Neuronal stem cell (in vitro differentiated cells): ENCODE results near the gene KCTD21.
A peak's percentile ranks its signal among the peaks of the same experiment; 100 is the strongest.

Experiments
- DNase-seq: peaks from one replicate; pipeline ENCODE4 v3.0.0-alpha.2; 2013; ENCODE audit warnings: low spot score
- H2AFZ ChIP-seq: one replicate; pipeline ENCODE4 v1.6.1; 2013; ENCODE audit warnings: mild to moderate bottlenecking, low read length, inconsistent platforms
- H2AK5ac ChIP-seq: 2 replicates; pipeline ENCODE4 v1.6.1; 2013; ENCODE audit warnings: low read depth, mild to moderate bottlenecking, inconsistent platforms, low read length, moderate library complexity, mixed read lengths
- H2BK120ac ChIP-seq: 2 replicates; pipeline ENCODE4 v1.6.1; 2013; ENCODE audit warnings: low read depth, mild to moderate bottlenecking, inconsistent platforms, low read length, moderate library complexity, mixed read lengths
- H2BK12ac ChIP-seq: one replicate; pipeline ENCODE4 v1.6.1; 2013; ENCODE audit warnings: low read length, inconsistent platforms
- H2BK15ac ChIP-seq: 2 replicates; pipeline ENCODE4 v1.6.1; 2013; ENCODE audit warnings: mild to moderate bottlenecking, low read length, inconsistent platforms, mixed read lengths
- H2BK5ac ChIP-seq: one replicate; pipeline ENCODE4 v1.6.1; 2013; ENCODE audit warnings: inconsistent platforms, mild to moderate bottlenecking, low read length, moderate library complexity
- H3K14ac ChIP-seq: one replicate; pipeline ENCODE4 v1.6.1; 2013; ENCODE audit warnings: low read length, inconsistent platforms
- H3K18ac ChIP-seq: 2 replicates; pipeline ENCODE4 v1.6.1; 2013; ENCODE audit warnings: low read length, inconsistent platforms
- H3K23ac ChIP-seq: 2 replicates; pipeline ENCODE4 v1.6.1; 2013; ENCODE audit warnings: low read depth, mild to moderate bottlenecking, mixed read lengths, low read length, inconsistent platforms; ENCODE audit not compliant: poor library complexity
- H3K27ac ChIP-seq: replicated peaks from 3 replicates; pipeline ENCODE4 v1.5.1; 2013; ENCODE audit warnings: low read length, inconsistent platforms
- H3K27me3 ChIP-seq, 3 experiments: 2 replicates each; pipeline ENCODE4 v1.6.1; 2013; ENCODE audit warnings: low read length in 3 of 3, mild to moderate bottlenecking in 2 of 3, inconsistent platforms in 1 of 3, low read depth in 1 of 3, mixed read lengths in 1 of 3, moderate library complexity in 1 of 3; ENCODE audit not compliant: control insufficient read depth in 3 of 3, insufficient read depth in 3 of 3
- H3K36me3 ChIP-seq, 2 donors: replicated peaks in 1 of 2; 2 replicates each; pipeline ENCODE4 v1.6.1; 2013; ENCODE audit warnings: low read length in 2 of 2; ENCODE audit not compliant: control insufficient read depth in 2 of 2, insufficient read depth in 2 of 2
- H3K4ac ChIP-seq: 2 replicates; pipeline ENCODE4 v1.6.1; 2013; ENCODE audit warnings: inconsistent platforms, mild to moderate bottlenecking, low read length, moderate library complexity
- H3K4me1 ChIP-seq, 2 donors: 1 replicate in 1 of 2; 2 replicates in 1 of 2; pipeline ENCODE4 v1.6.1; 2013; ENCODE audit warnings: low read length in 2 of 2, low read depth in 1 of 2; ENCODE audit not compliant: control insufficient read depth in 2 of 2, insufficient read depth in 1 of 2
- H3K4me2 ChIP-seq: one replicate; pipeline ENCODE4 v1.6.1; 2013; ENCODE audit warnings: mild to moderate bottlenecking, low read length, inconsistent platforms; ENCODE audit not compliant: insufficient read depth, poor library complexity, severe bottlenecking
- H3K4me3 ChIP-seq, 2 donors: 2 replicates each; pipeline ENCODE4 v1.5.1; 2013; ENCODE audit warnings: low read length in 2 of 2, mild to moderate bottlenecking in 2 of 2, inconsistent platforms in 1 of 2, moderate library complexity in 1 of 2
- H3K79me1 ChIP-seq: one replicate; pipeline ENCODE4 v1.6.1; 2013; ENCODE audit warnings: low read depth, mild to moderate bottlenecking, inconsistent platforms, low read length, moderate library complexity
- H3K9ac ChIP-seq: one replicate; pipeline ENCODE4 v1.6.1; 2013; ENCODE audit warnings: mild to moderate bottlenecking, low read depth, low read length, inconsistent platforms; ENCODE audit not compliant: poor library complexity
- H3K9me3 ChIP-seq, 2 donors: replicated peaks in 1 of 2; 2 replicates each; pipeline versions ENCODE3 to v1.6.1; 2013; ENCODE audit warnings: low read length in 2 of 2, mild to moderate bottlenecking in 2 of 2, inconsistent platforms in 1 of 2, low read depth in 1 of 2, mixed read lengths in 1 of 2, moderate library complexity in 1 of 2; ENCODE audit not compliant: control insufficient read depth in 2 of 2, insufficient read depth in 1 of 2
- H4K8ac ChIP-seq: one replicate; pipeline ENCODE4 v1.6.1; 2013; ENCODE audit warnings: low read depth, mild to moderate bottlenecking, inconsistent platforms, low read length, moderate library complexity
- H4K91ac ChIP-seq: one replicate; pipeline ENCODE4 v1.6.1; 2013; ENCODE audit warnings: low read length, low read depth, mild to moderate bottlenecking, inconsistent platforms; ENCODE audit not compliant: poor library complexity
- WGBS, 2 donors: extraction: QIAGEN DNeasy Blood & Tissue Kit; methylation state at CpG; one replicate each; pipeline ENCODE4 v1.1.7; 2013; ENCODE audit warnings: missing lambda C conversion rate in 2 of 2, mixed read lengths in 1 of 2; ENCODE audit not compliant: insufficient read length in 2 of 2, insufficient replicate concordance in 1 of 2; ENCODE audit errors: extremely low coverage in 2 of 2; 5-methylcytosine and 5-hydroxymethylcytosine counted together

The KCTD21 gene

GRCh38 chr11:78211565-78211964 lies 23.1 kb upstream of the KCTD21 start:
- no peak for DNase-seq
- no peak overlapping the region for H3K9ac ChIP-seq
- H2BK12ac ChIP-seq, result no peak overlapping the region
- H3K27me3 ChIP-seq, result no peaks in the 10 kb centered on the region
- H4K91ac ChIP-seq, result no peak overlapping the region
- H2AFZ ChIP-seq, result no peak overlapping the region
- H2AK5ac ChIP-seq, result no peak overlapping the region
- peaks cover 3 to 10% of the 10 kb centered on the region in 2 donors for H3K9me3 ChIP-seq
- no peak overlapping the region for H3K27ac ChIP-seq
- no peak overlapping the region for H3K14ac ChIP-seq
- no peak overlapping the region for H2BK120ac ChIP-seq
- H3K4me3 ChIP-seq, result no peak overlapping the region
- WGBS, 2 donors, result no CpG with 5 or more reads among the region's 5 CpGs
- no peak overlapping the region for H2BK15ac ChIP-seq
- H2BK5ac ChIP-seq, result no peak overlapping the region
- peaks cover 15 to 73% of the 10 kb centered on the region in 2 donors for H3K36me3 ChIP-seq
- H3K4me1 ChIP-seq, result peaks cover 0 to 4% of the 10 kb centered on the region in 2 donors
- H3K79me1 ChIP-seq, result no peaks in the 10 kb centered on the region
- no peak overlapping the region for H3K23ac ChIP-seq
- no peak overlapping the region for H4K8ac ChIP-seq
- no peak overlapping the region for H3K4me2 ChIP-seq
- no peak overlapping the region for H3K4ac ChIP-seq
- H3K18ac ChIP-seq, result no peak overlapping the region

GRCh38 chr11:78210000-78210608 lies 21.7 kb upstream of the KCTD21 start:
- Histone ChIP-seq H3K4me1 (peaks cover 0 to 4% of the 10 kb centered on the region in 2 donors), H3K4me3 (no peak overlapping the region), H3K36me3 (peaks cover 10 to 58% of the 10 kb centered on the region in 2 donors), H2AK5ac (no peak overlapping the region), H3K27ac (no peak overlapping the region), H3K9me3 (peaks cover 3 to 10% of the 10 kb centered on the region in 2 donors), H3K27me3 (no peaks in the 10 kb centered on the region), H2BK15ac (no peak overlapping the region), H4K8ac (no peak overlapping the region), H2AFZ (no peak overlapping the region), H3K14ac (no peak overlapping the region), H4K91ac (no peak overlapping the region), H2BK5ac (no peak overlapping the region), H2BK12ac (no peak overlapping the region), H3K79me1 (no peaks in the 10 kb centered on the region), H3K18ac (no peak overlapping the region), H2BK120ac (no peak overlapping the region), H3K23ac (peak overlapping the region; percentile 60), H3K4me2 (no peak overlapping the region), H3K4ac (no peak overlapping the region), H3K9ac (no peak overlapping the region)
- WGBS, 2 donors, result no CpG with 5 or more reads among the region's 31 CpGs
- DNase-seq, result no peak

- peaks cover 0 to 4% of the 10 kb centered on the region in 2 donors for H3K4me1 ChIP-seq
- no peak overlapping the region for H3K4me3 ChIP-seq
- no peak overlapping the region for H3K23ac ChIP-seq
- H3K27me3 ChIP-seq, result no peaks in the 10 kb centered on the region
- no peak overlapping the region for H2BK15ac ChIP-seq
- H4K91ac ChIP-seq, result no peak overlapping the region
- peaks cover 3 to 10% of the 10 kb centered on the region in 2 donors for H3K9me3 ChIP-seq
- H2AK5ac ChIP-seq, result no peak overlapping the region
- H2BK5ac ChIP-seq, result peak overlapping the region; percentile 17
- H4K8ac ChIP-seq, result no peak overlapping the region
- no peak overlapping the region for H3K4ac ChIP-seq
- H3K14ac ChIP-seq, result no peak overlapping the region
- H3K4me2 ChIP-seq, result no peak overlapping the region
- H3K36me3 ChIP-seq, result peaks cover 8 to 52% of the 10 kb centered on the region in 2 donors
- DNase-seq, result no peak
- peak overlapping the region; percentile 13 for H3K9ac ChIP-seq
- no CpG with 5 or more reads among the region's 18 CpGs for WGBS, 2 donors
- H2BK120ac ChIP-seq, result no peak overlapping the region
- H2AFZ ChIP-seq, result no peak overlapping the region
- no peak overlapping the region for H3K27ac ChIP-seq
- H3K18ac ChIP-seq, result no peak overlapping the region
- no peaks in the 10 kb centered on the region for H3K79me1 ChIP-seq
- no peak overlapping the region for H2BK12ac ChIP-seq
Measured at GRCh38 chr11:78209478-78209877, 21.1 kb upstream of the KCTD21 start.

DNA sequence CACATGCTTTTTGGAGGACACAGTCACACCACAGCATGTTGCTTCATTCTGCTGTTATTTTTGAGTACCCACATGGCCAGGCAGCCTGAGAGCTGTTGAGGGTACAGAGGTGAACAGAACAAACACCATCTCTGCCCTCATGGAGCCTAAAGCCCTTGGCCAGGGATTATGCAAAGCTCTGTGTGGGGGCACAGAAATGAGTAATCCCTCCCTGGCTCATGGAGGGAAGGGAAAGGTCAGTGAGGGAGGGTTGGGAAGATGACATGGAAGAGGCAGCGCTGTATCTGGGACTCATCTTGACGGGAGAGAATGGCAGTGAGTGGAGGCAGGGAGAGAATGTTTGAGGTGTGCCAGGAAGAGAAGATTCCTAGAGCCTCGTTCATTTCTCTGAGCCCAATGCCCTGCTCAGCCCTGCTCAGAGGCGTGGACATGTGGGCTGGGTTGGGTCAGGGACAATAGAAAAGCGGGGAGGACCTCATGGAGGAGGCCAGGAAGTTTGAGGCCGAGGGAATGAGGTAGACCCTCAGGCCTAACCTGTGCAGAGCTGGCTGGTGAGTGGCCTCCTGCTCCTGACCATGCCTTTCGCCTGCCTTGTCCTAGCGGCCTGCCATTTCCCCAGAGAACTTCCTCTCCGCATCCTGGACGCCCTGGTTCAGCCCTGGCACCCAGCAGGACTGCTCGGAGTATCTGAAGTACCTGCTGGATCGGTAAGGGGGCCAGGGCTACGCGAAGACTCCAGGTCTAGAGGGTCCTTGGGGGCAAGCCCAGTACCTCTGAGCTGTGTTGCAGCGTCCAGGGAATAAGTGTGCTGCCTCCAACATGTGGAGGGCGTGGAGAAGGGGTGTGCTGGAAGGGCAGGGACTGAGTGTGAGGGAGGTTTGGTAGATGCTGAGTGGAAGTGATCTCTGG lies 20.1 kb upstream of the KCTD21 start:
- no peak overlapping the region for H4K8ac ChIP-seq
- no peak for DNase-seq
- H2BK15ac ChIP-seq, result peak overlapping the region; percentile 6
- no peak overlapping the region for H2AK5ac ChIP-seq
- H3K4me1 ChIP-seq, result no peaks in the 10 kb centered on the region
- H2AFZ ChIP-seq, result no peak overlapping the region
- no CpG with 5 or more reads among the region's 16 CpGs for WGBS, 2 donors
- H4K91ac ChIP-seq, result no peak overlapping the region
- peak overlapping the region; percentile 22 for H3K18ac ChIP-seq
- H3K4me2 ChIP-seq, result no peak overlapping the region
- H3K36me3 ChIP-seq, result peaks cover 7 to 44% of the 10 kb centered on the region in 2 donors
- H3K4ac ChIP-seq, result no peak overlapping the region
- no peaks in the 10 kb centered on the region for H3K79me1 ChIP-seq
- no peaks in the 10 kb centered on the region for H3K27me3 ChIP-seq
- peak overlapping the region; percentile 10 for H3K9ac ChIP-seq
- H2BK5ac ChIP-seq, result peak overlapping the region; percentile 17
- peak overlapping the region; percentile 56 for H3K23ac ChIP-seq
- H3K9me3 ChIP-seq, result peaks cover 3 to 10% of the 10 kb centered on the region in 2 donors
- no peak overlapping the region for H2BK120ac ChIP-seq
- H3K27ac ChIP-seq, result no peak overlapping the region
- no peak overlapping the region for H2BK12ac ChIP-seq
- H3K4me3 ChIP-seq, result no peak overlapping the region
- H3K14ac ChIP-seq, result no peak overlapping the region
